ENCODE measurements around the gene GATA2. TPM values are rescaled to one million over a fixed set of nuclear protein-coding genes. Genes with fewer than 3 reads are reported as not detected.

Gene GATA2
- total RNA-seq, 4 donors from 2014 or later: 7.1 to 19.5 (median 9.7) TPM

DNA sequence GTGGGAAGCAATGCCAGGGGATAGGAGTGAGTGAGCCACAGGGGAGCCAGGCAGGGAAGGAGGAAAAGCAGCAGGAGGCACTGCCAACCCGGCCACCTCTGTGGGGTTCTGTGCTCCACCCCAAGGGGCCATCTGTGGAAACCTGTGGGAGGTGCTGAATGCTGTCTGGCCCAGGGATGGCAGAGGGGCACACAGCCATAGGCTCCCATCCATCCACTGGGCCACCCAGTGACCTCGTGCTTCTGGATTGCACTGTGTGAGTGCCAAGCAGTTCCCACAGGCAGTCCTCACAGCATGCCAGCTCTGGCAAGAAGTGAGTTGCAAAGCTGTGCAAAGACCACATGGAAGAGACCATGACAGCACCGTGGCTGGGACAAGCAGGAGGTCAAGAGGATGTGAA lies 53.8 kb downstream of the GATA2 start:
- Histone ChIP-seq H3K27me3 (no peaks in the 10 kb centered on the region), H3K4me3 (replicated peaks in 1 of 3) (no peak overlapping the region), H3K4me1 (no peaks in the 10 kb centered on the region), H3K27ac (no peak overlapping the region), H3K36me3 (no peaks in the 10 kb centered on the region), H3K9me3 (no peaks in the 10 kb centered on the region)
- WGBS, 2 donors: 41 to 61% methylated on average over 3 of the region's 3 CpGs
- intact Hi-C loops (cut with DNase I): no loop called here
- no peak for DNase-seq
- no peak for TF ChIP-seq POLR2A (IDR thresholded peaks at IDR 0.05)
- TF ChIP-seq, protein P1, sequence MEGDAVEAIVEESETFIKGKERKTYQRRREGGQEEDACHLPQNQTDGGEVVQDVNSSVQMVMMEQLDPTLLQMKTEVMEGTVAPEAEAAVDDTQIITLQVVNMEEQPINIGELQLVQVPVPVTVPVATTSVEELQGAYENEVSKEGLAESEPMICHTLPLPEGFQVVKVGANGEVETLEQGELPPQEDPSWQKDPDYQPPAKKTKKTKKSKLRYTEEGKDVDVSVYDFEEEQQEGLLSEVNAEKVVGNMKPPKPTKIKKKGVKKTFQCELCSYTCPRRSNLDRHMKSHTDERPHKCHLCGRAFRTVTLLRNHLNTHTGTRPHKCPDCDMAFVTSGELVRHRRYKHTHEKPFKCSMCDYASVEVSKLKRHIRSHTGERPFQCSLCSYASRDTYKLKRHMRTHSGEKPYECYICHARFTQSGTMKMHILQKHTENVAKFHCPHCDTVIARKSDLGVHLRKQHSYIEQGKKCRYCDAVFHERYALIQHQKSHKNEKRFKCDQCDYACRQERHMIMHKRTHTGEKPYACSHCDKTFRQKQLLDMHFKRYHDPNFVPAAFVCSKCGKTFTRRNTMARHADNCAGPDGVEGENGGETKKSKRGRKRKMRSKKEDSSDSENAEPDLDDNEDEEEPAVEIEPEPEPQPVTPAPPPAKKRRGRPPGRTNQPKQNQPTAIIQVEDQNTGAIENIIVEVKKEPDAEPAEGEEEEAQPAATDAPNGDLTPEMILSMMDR (IDR thresholded peaks at IDR 0.05): no peak

DNA sequence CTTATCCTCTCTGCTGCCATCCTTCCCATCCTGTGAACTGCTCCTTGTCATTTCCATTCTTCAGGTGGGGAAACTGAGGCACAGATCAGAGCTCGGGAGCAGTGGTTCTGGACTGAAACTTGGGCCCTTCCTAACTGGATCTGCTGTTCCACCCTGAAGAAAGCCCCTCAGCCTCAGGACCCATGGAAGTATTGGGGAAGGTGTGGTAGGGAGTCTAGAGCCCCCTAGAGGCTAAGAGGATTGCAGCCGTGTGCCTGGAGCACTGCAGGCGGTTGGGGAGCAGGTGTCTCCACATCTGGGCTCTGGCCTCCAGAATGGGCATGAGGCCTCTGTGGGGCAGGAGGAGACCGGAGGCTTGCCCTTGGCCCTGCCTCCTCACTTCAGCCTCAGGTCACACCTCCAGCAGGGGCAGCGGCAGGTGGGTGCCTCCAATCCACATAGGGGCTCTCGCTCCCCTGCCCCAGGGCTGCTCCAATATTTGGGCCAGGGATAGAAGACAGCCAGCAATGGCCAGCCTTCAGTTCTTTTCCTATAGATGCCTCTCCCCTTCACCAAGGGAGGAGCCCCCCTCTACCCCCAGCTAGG lies 54.4 kb downstream of the GATA2 start:
- 14 to 75% methylated on average over 1 to 6 of the region's 6 CpGs for WGBS, 2 donors
- intact Hi-C loops (cut with DNase I): no loop called here
- Histone ChIP-seq H3K4me3 (replicated peaks in 1 of 3) (no peak overlapping the region), H3K36me3 (no peaks in the 10 kb centered on the region), H3K4me1 (no peaks in the 10 kb centered on the region), H3K27me3 (no peaks in the 10 kb centered on the region), H3K27ac (no peak overlapping the region), H3K9me3 (no peaks in the 10 kb centered on the region)
- DNase-seq: no peak
- TF ChIP-seq POLR2A (IDR thresholded peaks at IDR 0.05): no peak
- TF ChIP-seq, protein P1 (IDR thresholded peaks at IDR 0.05): peak in 1 of 6 experiments; percentile 19

DNA sequence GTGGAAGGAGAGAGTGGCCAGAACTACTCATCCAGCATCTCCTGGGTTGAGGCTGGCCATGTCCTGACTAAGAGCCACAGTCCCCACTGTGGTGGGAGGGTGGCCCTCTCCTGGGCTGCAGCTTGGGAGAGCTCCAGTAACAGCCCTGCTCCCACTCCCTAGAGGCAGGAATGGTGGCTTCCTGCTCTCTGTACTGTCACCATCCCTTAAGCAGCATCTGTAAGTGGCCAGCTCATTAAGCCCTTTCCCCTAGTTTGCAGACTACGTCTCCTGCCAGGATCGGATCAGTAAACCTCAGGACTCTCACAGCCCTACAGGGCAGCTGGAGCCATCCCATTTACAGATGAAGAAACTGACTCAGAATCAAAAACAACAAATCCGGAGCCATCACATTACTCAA lies 56.8 kb downstream of the GATA2 start:
- Histone ChIP-seq H3K36me3 (no peaks in the 10 kb centered on the region), H3K9me3 (no peaks in the 10 kb centered on the region), H3K4me1 (peaks cover 4 to 11% of the 10 kb centered on the region in 2 donors), H3K27me3 (no peaks in the 10 kb centered on the region), H3K27ac (no peak overlapping the region), H3K4me3 (replicated peaks in 1 of 3) (no peak overlapping the region)
- DNase-seq: no peak
- TF ChIP-seq POLR2A (IDR thresholded peaks at IDR 0.05): no peak
- TF ChIP-seq, protein P1 (IDR thresholded peaks at IDR 0.05): no peak
- intact Hi-C loops (cut with DNase I): no loop called here
- WGBS, 2 donors: 81 to 87% methylated on average over 3 of the region's 3 CpGs

DNA sequence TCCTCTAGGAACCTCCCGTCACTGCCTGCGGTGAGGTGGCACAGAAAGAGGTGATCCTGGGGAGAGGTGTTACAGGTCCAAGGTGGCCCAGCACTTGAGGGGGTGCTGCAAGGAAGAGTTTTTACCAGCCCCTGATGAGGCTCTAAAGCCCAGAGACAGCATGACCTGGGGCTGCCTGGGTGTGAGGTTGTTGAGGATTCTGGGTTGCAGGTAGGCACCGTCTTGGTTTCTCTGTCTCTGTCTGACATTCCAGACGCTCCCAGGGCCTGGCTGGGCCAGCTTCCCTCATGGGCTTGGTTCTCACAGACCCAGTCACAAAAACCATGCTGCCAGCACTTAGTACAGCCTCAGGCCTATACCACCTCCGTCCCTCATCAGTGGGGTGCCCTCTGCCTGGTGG lies 57.4 kb downstream of the GATA2 start:
- Histone ChIP-seq H3K27ac (no peak overlapping the region), H3K36me3 (no peaks in the 10 kb centered on the region), H3K4me1 (peaks cover 4 to 11% of the 10 kb centered on the region in 2 donors), H3K4me3 (replicated peaks in 1 of 3) (no peak overlapping the region), H3K9me3 (no peaks in the 10 kb centered on the region), H3K27me3 (no peaks in the 10 kb centered on the region)
- TF ChIP-seq, protein P1 (IDR thresholded peaks at IDR 0.05): no peak
- 87 to 98% methylated on average over 5 of the region's 5 CpGs for WGBS, 2 donors
- intact Hi-C loops (cut with DNase I): no loop called here
- DNase-seq: no peak

DNA sequence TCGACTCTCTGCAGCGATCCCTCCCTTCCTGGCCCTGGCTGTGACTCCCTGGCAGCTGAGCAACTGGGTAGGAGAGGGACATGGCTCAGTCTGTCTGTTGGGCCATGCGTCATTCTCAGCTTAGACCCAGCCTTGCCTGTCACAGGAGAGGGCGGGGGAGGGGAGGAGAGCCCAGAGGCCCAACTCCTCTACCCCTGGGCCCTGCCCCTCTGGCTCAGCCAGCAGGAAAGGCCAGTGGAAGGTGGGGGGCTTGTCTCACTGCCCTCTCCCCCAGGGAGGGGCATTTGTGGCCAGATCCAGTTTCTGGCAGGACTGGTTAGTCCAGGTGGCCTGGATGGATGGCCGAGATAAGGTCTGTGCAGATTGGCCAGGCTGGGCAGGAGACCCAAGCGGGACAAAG lies 57.9 kb downstream of the GATA2 start:
- Histone ChIP-seq H3K9me3 (no peaks in the 10 kb centered on the region), H3K4me1 (peaks cover 4 to 11% of the 10 kb centered on the region in 2 donors), H3K4me3 (replicated peaks in 1 of 3) (no peak overlapping the region), H3K36me3 (no peaks in the 10 kb centered on the region), H3K27ac (no peak overlapping the region), H3K27me3 (no peaks in the 10 kb centered on the region)
- DNase-seq: no peak
- 70 to 84% methylated on average over 5 of the region's 6 CpGs for WGBS, 2 donors
- TF ChIP-seq, protein P1 (IDR thresholded peaks at IDR 0.05): no peak
- no peak for TF ChIP-seq POLR2A (IDR thresholded peaks at IDR 0.05)
- intact Hi-C loops (cut with DNase I): no loop called here

Measured in thyroid gland (tissue), 4 donors.